H1 (cell line): ENCODE results near the gene ESCO1.

Experiments
- CHD2 ChIP-seq: IDR thresholded peaks from 2 replicates; pipeline ENCODE4 v1.6.1; 2012; ENCODE audit warnings: low read length, improper control_type of control experiment
- EZH2 ChIP-seq: fragments of 200-600 bp; sonication (generic); IDR thresholded peaks from 2 replicates; pipeline ENCODE4 v1.7.1; 2012; ENCODE audit warnings: low read depth, mild to moderate bottlenecking, moderate library complexity, low read length, inconsistent platforms; ENCODE audit not compliant: severe bottlenecking
- FOSL1 ChIP-seq: IDR thresholded peaks from 2 replicates; pipeline ENCODE4 v1.6.1; 2011; ENCODE audit warnings: mild to moderate bottlenecking, low read depth, low read length, moderate library complexity; ENCODE audit not compliant: insufficient read depth
- GTF2F1 ChIP-seq: IDR thresholded peaks from 2 replicates; pipeline ENCODE4 v1.6.1; 2012; ENCODE audit warnings: low read depth, low read length, improper control_type of control experiment, borderline replicate concordance
- JUN ChIP-seq: IDR thresholded peaks from 2 replicates; pipeline ENCODE4 v1.6.1; 2011; ENCODE audit warnings: low read depth, mild to moderate bottlenecking, improper control_type of control experiment, low read length
- JUND ChIP-seq: IDR thresholded peaks from 2 replicates; pipeline ENCODE4 v1.6.1; 2011; ENCODE audit warnings: mild to moderate bottlenecking, improper control_type of control experiment, low read length
- POLR2AphosphoS5 ChIP-seq: IDR thresholded peaks from 2 replicates; pipeline ENCODE4 v1.6.1; 2011; ENCODE audit warnings: low read depth, low read length
- YY1 ChIP-seq: IDR thresholded peaks from 2 replicates; pipeline ENCODE4 v1.6.1; 2011; ENCODE audit warnings: low read depth, mild to moderate bottlenecking, low read length
- TF ChIP-seq, protein P1 (sequence below), 3 experiments: IDR thresholded peaks; 1 replicate in 2 of 3; 2 replicates in 1 of 3; pipeline versions ENCODE4 v1.5.1 to v1.6.1; 2011; ENCODE audit warnings: low read length in 3 of 3, mild to moderate bottlenecking in 3 of 3, inconsistent platforms in 2 of 3, low read depth in 1 of 3, moderate library complexity in 1 of 3; ENCODE audit not compliant: insufficient read depth in 1 of 3; ENCODE audit errors: control extremely low read depth in 1 of 3
- TF ChIP-seq, protein P2 (sequence below): IDR thresholded peaks from 2 replicates; pipeline ENCODE4 v1.6.1; 2011; ENCODE audit warnings: low read depth, mild to moderate bottlenecking, low read length; ENCODE audit not compliant: insufficient read depth
- TF ChIP-seq, protein P3 (sequence below): IDR thresholded peaks from 2 replicates; pipeline ENCODE4 v1.6.1; 2011; ENCODE audit warnings: low read length, improper control_type of control experiment

DNA sequence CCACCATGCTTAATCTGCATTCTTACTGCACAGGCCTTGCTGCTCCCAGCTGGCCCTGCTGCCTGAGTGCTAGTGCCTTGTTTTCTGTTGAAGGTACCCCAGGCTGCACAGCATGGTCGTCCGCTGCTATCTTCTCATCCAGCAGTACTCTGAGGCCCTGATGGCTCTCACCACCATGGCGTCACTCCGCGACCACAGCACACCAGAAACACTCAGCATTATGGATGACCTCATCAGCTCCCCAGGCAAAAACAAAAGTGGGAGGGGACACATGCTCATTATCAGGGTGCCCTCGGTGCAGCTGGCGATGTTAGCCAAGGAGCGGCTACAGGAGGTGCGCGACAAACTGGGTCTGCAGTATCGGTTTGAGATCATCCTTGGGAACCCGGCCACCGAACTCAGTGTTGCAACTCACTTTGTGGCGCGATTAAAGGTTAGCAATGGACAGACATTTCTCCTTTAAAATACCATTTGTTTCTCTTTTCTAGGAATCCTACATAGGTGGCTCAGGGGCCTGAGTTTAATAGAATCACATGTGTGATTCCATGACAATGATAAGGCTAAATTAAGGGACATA lies 110.5 kb downstream of the ESCO1 start:
- TF ChIP-seq, protein P1, sequence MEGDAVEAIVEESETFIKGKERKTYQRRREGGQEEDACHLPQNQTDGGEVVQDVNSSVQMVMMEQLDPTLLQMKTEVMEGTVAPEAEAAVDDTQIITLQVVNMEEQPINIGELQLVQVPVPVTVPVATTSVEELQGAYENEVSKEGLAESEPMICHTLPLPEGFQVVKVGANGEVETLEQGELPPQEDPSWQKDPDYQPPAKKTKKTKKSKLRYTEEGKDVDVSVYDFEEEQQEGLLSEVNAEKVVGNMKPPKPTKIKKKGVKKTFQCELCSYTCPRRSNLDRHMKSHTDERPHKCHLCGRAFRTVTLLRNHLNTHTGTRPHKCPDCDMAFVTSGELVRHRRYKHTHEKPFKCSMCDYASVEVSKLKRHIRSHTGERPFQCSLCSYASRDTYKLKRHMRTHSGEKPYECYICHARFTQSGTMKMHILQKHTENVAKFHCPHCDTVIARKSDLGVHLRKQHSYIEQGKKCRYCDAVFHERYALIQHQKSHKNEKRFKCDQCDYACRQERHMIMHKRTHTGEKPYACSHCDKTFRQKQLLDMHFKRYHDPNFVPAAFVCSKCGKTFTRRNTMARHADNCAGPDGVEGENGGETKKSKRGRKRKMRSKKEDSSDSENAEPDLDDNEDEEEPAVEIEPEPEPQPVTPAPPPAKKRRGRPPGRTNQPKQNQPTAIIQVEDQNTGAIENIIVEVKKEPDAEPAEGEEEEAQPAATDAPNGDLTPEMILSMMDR (IDR thresholded peaks at IDR 0.05; ENCODE audit: control extremely low read depth in 1 of 3, insufficient read depth in 1 of 3, low read depth in 1 of 3, low read length in 3 of 3): no peak
- no peak for TF ChIP-seq YY1
- TF ChIP-seq, protein P2, sequence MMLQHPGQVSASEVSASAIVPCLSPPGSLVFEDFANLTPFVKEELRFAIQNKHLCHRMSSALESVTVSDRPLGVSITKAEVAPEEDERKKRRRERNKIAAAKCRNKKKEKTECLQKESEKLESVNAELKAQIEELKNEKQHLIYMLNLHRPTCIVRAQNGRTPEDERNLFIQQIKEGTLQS: no peak
- TF ChIP-seq FOSL1: no peak
- TF ChIP-seq, protein P3, sequence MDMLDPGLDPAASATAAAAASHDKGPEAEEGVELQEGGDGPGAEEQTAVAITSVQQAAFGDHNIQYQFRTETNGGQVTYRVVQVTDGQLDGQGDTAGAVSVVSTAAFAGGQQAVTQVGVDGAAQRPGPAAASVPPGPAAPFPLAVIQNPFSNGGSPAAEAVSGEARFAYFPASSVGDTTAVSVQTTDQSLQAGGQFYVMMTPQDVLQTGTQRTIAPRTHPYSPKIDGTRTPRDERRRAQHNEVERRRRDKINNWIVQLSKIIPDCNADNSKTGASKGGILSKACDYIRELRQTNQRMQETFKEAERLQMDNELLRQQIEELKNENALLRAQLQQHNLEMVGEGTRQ: no peak
- no peak for TF ChIP-seq JUN
- no peak for TF ChIP-seq POLR2AphosphoS5
- no peak for TF ChIP-seq JUND
- no peak for TF ChIP-seq EZH2
- TF ChIP-seq CHD2: no peak
- no peak for TF ChIP-seq GTF2F1
